Neural cell (in vitro differentiated cells): ENCODE measurements around the gene MRPL50.

Experiments
- CTCF ChIP-seq: fragments of 450-650 bp; IDR thresholded peaks from 2 replicates; pipeline ENCODE4 v1.5.1; 2014; ENCODE audit warnings: antibody characterized with exemption, mild to moderate bottlenecking, moderate library complexity; ENCODE audit not compliant: poor library complexity, severe bottlenecking
- EZH2 ChIP-seq: fragments of 200-600, 300-800 bp; shearing (Covaris generic), sonication (generic); IDR thresholded peaks from 2 replicates; pipeline ENCODE4 v1.6.1; 2014; ENCODE audit warnings: antibody characterized with exemption, low read length, borderline replicate concordance, mild to moderate bottlenecking; ENCODE audit not compliant: insufficient read depth, poor library complexity, severe bottlenecking

- no peak for TF ChIP-seq CTCF
- no peak for TF ChIP-seq EZH2
Measured at GRCh38 chr9:101354143-101354764, 44.2 kb downstream of the MRPL50 start.
